Esophagus muscularis mucosa (tissue), 4 donors: ENCODE data around the gene EVA1B. TPM values are rescaled to one million over a fixed set of nuclear protein-coding genes. Genes with fewer than 3 reads are reported as not detected.

ENCODE experiments used
- DNase-seq: peaks from one replicate; pipeline ENCODE4 v3.0.0-alpha.2; 2017; ENCODE audit errors: extremely low spot score
- H3K27ac ChIP-seq, 4 donors: fragments of 200-600 bp; sonication (generic); replicated peaks in 1 of 4; 1 replicate in 3 of 4; 2 replicates in 1 of 4; pipeline ENCODE4 v1.5.1; 2016 to 2019; ENCODE audit warnings: mild to moderate bottlenecking in 1 of 4
- H3K27me3 ChIP-seq, 4 donors: fragments of 200-600 bp; sonication (generic); one replicate each; pipeline versions ENCODE4 v1.5.1 to v1.6.0; 2016 to 2019
- H3K36me3 ChIP-seq, 4 donors: fragments of 200-600 bp; sonication (generic); one replicate each; pipeline ENCODE4 v1.5.1; 2016 to 2019
- H3K4me1 ChIP-seq, 4 donors: fragments of 200-600 bp; sonication (generic); one replicate each; pipeline ENCODE4 v1.5.1; 2016 to 2019
- H3K4me3 ChIP-seq, 4 donors: fragments of 200-600 bp; sonication (generic); 1 replicate in 2 of 4; 2 replicates in 2 of 4; pipeline ENCODE4 v1.5.1; 2016 to 2019; ENCODE audit warnings: mild to moderate bottlenecking in 4 of 4, moderate library complexity in 1 of 4
- H3K9me3 ChIP-seq, 4 donors: fragments of 200-600 bp; sonication (generic); 1 replicate in 3 of 4; 2 replicates in 1 of 4; pipeline ENCODE4 v1.5.1; 2016 to 2019
- EP300 ChIP-seq: sonication (generic); formaldehyde crosslinking; IDR thresholded peaks from one replicate; pipeline ENCODE4 v1.6.1; 2017; ENCODE audit warnings: antibody characterized with exemption
- POLR2A ChIP-seq: fragments of 450-650 bp; IDR thresholded peaks from one replicate; pipeline ENCODE4 v1.6.1; 2017; ENCODE audit warnings: antibody characterized with exemption, moderate library complexity, mild to moderate bottlenecking, low read depth
- POLR2AphosphoS5 ChIP-seq, 2 donors: sonication (generic); formaldehyde crosslinking; IDR thresholded peaks; one replicate each; pipeline ENCODE4 v1.6.1; 2017; ENCODE audit warnings: antibody characterized with exemption in 2 of 2
- WGBS: methylation state at CpG from one replicate; pipeline ENCODE4 v1.1.5; 2018; 5-methylcytosine and 5-hydroxymethylcytosine counted together
- intact Hi-C: fragments of 100-400 bp; cut with DNase I; formaldehyde crosslinking; loops from one replicate; pipeline ENCODE4 v1.15.1; 2023
- total RNA-seq, 4 donors: library from RNA; depleted of rRNA; stranded (reverse); fragments of >200 nt; gene quantifications; one replicate each; pipeline versions ENCODE4 v1.1.0 to v1.2.1, GENCODE V29; 2016
- TF ChIP-seq, protein P1 (sequence below), 3 experiments: fragments of 200-600 bp in 2 of 3; fragments of 450-650 bp in 1 of 3; sonication (generic) in 2 of 3; IDR thresholded peaks; one replicate each; pipeline ENCODE4 v1.5.1; 2017 to 2019; ENCODE audit warnings: antibody characterized with exemption in 3 of 3, mild to moderate bottlenecking in 2 of 3, moderate library complexity in 1 of 3

EVA1B gene
- total RNA-seq, 4 donors from 2014 or later, result 45.1 to 129 (median 79.5) TPM

GRCh38 chr1:36367066-36367465 lies 43.6 kb upstream of the EVA1B start:
- Histone ChIP-seq H3K4me3 (no peak overlapping the region), H3K27ac (peak overlapping the region in 1 of 4 donors; percentile 54), H3K27me3 (no peaks in the 10 kb centered on the region), H3K4me1 (peaks cover 42 to 58% (median 50%) of the 10 kb centered on the region in 4 donors), H3K36me3 (peaks cover 10 to 29% (median 26%) of the 10 kb centered on the region in 4 donors), H3K9me3 (no peaks in the 10 kb centered on the region)
- no peak for TF ChIP-seq EP300
- no peak for TF ChIP-seq POLR2A
- TF ChIP-seq, protein P1, sequence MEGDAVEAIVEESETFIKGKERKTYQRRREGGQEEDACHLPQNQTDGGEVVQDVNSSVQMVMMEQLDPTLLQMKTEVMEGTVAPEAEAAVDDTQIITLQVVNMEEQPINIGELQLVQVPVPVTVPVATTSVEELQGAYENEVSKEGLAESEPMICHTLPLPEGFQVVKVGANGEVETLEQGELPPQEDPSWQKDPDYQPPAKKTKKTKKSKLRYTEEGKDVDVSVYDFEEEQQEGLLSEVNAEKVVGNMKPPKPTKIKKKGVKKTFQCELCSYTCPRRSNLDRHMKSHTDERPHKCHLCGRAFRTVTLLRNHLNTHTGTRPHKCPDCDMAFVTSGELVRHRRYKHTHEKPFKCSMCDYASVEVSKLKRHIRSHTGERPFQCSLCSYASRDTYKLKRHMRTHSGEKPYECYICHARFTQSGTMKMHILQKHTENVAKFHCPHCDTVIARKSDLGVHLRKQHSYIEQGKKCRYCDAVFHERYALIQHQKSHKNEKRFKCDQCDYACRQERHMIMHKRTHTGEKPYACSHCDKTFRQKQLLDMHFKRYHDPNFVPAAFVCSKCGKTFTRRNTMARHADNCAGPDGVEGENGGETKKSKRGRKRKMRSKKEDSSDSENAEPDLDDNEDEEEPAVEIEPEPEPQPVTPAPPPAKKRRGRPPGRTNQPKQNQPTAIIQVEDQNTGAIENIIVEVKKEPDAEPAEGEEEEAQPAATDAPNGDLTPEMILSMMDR (IDR thresholded peaks at IDR 0.05), result no peak
- TF ChIP-seq POLR2AphosphoS5 (IDR thresholded peaks at IDR 0.05), result no peak
- intact Hi-C loops, result no loop called here
- DNase-seq, result no peak
- 79% methylated on average over 5 of the region's 5 CpGs for WGBS

- TF ChIP-seq POLR2AphosphoS5 (IDR thresholded peaks at IDR 0.05), result no peak
- TF ChIP-seq POLR2A, result no peak
- TF ChIP-seq, protein P1 (IDR thresholded peaks at IDR 0.05), result no peak
- Histone ChIP-seq H3K4me1 (peaks cover 33 to 49% (median 43%) of the 10 kb centered on the region in 4 donors), H3K27me3 (no peaks in the 10 kb centered on the region), H3K9me3 (no peaks in the 10 kb centered on the region), H3K36me3 (peaks cover 11 to 34% (median 31%) of the 10 kb centered on the region in 4 donors), H3K27ac (peak overlapping the region; percentile 48 to 54 (median 52)), H3K4me3 (no peak overlapping the region)
- 33% methylated on average over 18 of the region's 18 CpGs for WGBS
- intact Hi-C loops, result no loop called here
- no peak for DNase-seq
These were observed 42.7 kb upstream of the EVA1B start for GRCh38 chr1:36366091-36366661.

DNA sequence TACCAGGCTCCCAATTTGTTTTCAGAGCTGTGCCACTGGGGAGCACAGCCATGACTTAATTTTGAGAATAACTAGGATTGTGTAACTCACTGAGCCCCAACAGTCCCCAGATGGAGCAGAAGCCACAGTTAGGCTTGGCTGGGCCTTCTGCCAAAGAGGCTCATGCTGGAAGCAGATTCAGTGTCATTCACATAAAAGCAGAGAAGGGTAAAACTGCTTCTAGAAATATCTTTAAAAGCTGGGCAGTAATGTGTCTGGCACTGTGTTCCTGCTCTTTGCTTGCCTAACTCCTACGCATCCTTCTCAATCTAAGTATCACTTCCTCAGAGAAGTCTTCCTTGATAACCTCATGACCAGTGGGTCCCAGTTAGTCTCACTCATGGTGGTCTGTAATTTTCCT lies 41.9 kb upstream of the EVA1B start:
- H3K4me3 ChIP-seq, result no peak overlapping the region
- no peaks in the 10 kb centered on the region for H3K27me3 ChIP-seq
- peaks cover 31 to 44% (median 39%) of the 10 kb centered on the region in 4 donors for H3K4me1 ChIP-seq
- DNase-seq, result no peak
- intact Hi-C loops, result no loop called here
- H3K27ac ChIP-seq, result peak overlapping the region; percentile 48 to 54 (median 52)
- TF ChIP-seq EP300 (no peak), POLR2A (no peak), POLR2AphosphoS5 (IDR thresholded peaks at IDR 0.05) (no peak)
- TF ChIP-seq, protein P1 (IDR thresholded peaks at IDR 0.05), result no peak
- 75% methylated on average over 1 of the region's 1 CpG for WGBS
- peaks cover 11 to 41% (median 34%) of the 10 kb centered on the region in 4 donors for H3K36me3 ChIP-seq
- H3K9me3 ChIP-seq, result no peaks in the 10 kb centered on the region

DNA sequence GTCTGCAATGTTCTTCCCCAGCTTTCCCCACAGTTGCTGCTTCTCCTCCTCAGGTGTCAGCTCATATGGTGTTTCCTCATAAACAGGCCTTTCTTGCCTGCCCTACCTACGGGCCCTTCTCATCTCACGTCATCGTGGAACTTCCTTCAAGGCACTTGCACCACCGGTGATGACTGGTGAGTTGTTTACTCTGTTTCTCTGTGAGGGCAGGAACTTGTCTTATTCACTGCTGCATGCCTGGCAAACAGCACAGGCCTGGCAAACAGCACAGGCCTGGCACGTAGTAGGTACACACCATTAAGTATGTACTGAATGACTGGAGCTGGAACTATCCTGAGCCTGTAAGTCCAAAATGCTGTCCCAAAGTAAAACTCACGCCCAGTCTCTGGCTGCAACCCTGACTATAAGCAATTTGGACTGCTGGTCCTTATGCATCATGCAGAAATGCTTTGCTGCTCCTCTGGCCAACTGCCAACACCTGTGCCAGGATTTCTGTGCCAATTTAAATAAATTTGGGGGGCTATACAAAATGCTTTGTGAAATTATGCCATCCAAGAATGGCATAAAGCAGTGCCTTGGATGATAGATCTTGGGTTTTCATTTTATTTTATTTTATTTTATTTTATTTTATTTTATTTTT lies 36.6 kb upstream of the EVA1B start:
- intact Hi-C loops, result no loop called here

DNA sequence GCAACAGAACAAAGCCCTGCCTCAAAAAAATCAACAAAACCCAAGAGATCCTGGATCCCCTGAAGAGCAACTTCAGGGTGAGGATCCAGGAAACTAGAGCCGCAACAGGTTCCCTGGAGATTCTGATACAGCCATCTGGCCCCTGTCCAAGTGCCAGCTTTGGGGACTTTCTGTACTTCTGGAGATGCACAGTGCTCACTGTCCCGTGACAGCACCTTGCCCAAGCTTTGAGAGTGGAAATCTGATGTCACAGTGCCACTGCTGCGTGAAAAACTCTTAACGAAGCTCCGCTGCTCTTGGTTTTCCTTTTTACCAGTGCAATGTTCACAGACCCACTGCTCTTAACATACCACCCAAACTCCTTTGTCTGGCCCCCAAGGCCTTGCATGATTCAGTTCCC lies 35.9 kb upstream of the EVA1B start:
- Histone ChIP-seq H3K27me3 (no peaks in the 10 kb centered on the region), H3K9me3 (no peaks in the 10 kb centered on the region), H3K4me1 (peaks cover 0 to 15% (median 5%) of the 10 kb centered on the region in 4 donors), H3K27ac (peak overlapping the region in 1 of 4 donors; percentile 15), H3K4me3 (no peak overlapping the region), H3K36me3 (peaks cover 32 to 85% (median 66%) of the 10 kb centered on the region in 4 donors)
- 97% methylated on average over 5 of the region's 5 CpGs for WGBS
- intact Hi-C loops, result no loop called here
- DNase-seq, result no peak
- TF ChIP-seq EP300 (no peak), POLR2A (no peak), POLR2AphosphoS5 (IDR thresholded peaks at IDR 0.05) (no peak)
- TF ChIP-seq, protein P1 (IDR thresholded peaks at IDR 0.05), result no peak

More for the DNA sequence above, 36.6 kb upstream of the EVA1B start:
- peaks cover 26 to 79% (median 59%) of the 10 kb centered on the region in 4 donors for H3K36me3 ChIP-seq
- WGBS, result 65% methylated on average over 6 of the region's 6 CpGs
- H3K27me3 ChIP-seq, result no peaks in the 10 kb centered on the region
- peaks cover under 1 to 16% (median 7%) of the 10 kb centered on the region in 4 donors for H3K4me1 ChIP-seq
- TF ChIP-seq EP300 (no peak), POLR2AphosphoS5 (IDR thresholded peaks at IDR 0.05) (no peak)
- H3K27ac ChIP-seq, result peak overlapping the region in 1 of 4 donors; percentile 15
- H3K9me3 ChIP-seq, result no peaks in the 10 kb centered on the region
- H3K4me3 ChIP-seq, result no peak overlapping the region
- DNase-seq, result no peak
